Uterus (tissue), 4 donors: Measurements from ENCODE around the gene SLC16A6. TPM values are rescaled to one million over a fixed set of nuclear protein-coding genes. Genes with fewer than 3 reads are reported as not detected.
"Not testable (repeated sequence)": the region's sequence is repeated elsewhere in the genome, so short reads cannot be mapped to it uniquely, and the experiment has no call there.

Source experiments
- DNase-seq, 2 donors: peaks; one replicate each; pipeline ENCODE4 v3.0.0-alpha.2; 2019 to 2020
- H3K27ac ChIP-seq, 2 donors: fragments of 200-600 bp; sonication (generic); 1 replicate in 1 of 2; 2 replicates in 1 of 2; pipeline ENCODE4 v1.5.1; 2016 to 2018
- H3K27me3 ChIP-seq, 2 donors: fragments of 200-600 bp; sonication (generic); one replicate each; pipeline ENCODE4 v1.5.1; 2018 to 2019; ENCODE audit warnings: control low read depth in 1 of 2
- H3K36me3 ChIP-seq, 2 donors: fragments of 200-600 bp; sonication (generic); one replicate each; pipeline ENCODE4 v1.5.1; 2019; ENCODE audit warnings: control low read depth in 1 of 2
- H3K4me1 ChIP-seq, 2 donors: fragments of 200-600 bp; sonication (generic); one replicate each; pipeline ENCODE4 v1.5.1; 2018 to 2019; ENCODE audit warnings: control low read depth in 1 of 2
- H3K4me3 ChIP-seq, 2 donors: fragments of 200-600 bp; sonication (generic); 1 replicate in 1 of 2; 2 replicates in 1 of 2; pipeline ENCODE4 v1.5.1; 2018 to 2019; ENCODE audit warnings: mild to moderate bottlenecking in 1 of 2
- H3K9me3 ChIP-seq, 2 donors: fragments of 200-600 bp; sonication (generic); one replicate each; pipeline ENCODE4 v1.5.1; 2019; ENCODE audit warnings: control low read depth in 1 of 2
- POLR2A ChIP-seq, 2 donors: fragments of 450-650 bp; IDR thresholded peaks; one replicate each; pipeline ENCODE4 v1.6.1; 2016; ENCODE audit warnings: antibody characterized with exemption in 2 of 2, mild to moderate bottlenecking in 1 of 2, moderate library complexity in 1 of 2
- intact Hi-C: fragments of 100-400 bp; cut with DNase I; formaldehyde crosslinking; loops from one replicate; pipeline ENCODE4 v1.15.1; 2023; ENCODE audit warnings: low total_unique reads
- total RNA-seq, 4 donors: library from RNA; depleted of rRNA in 3 of 4; stranded (reverse); fragments of >200 nt in 3 of 4; gene quantifications; one replicate each; pipeline versions ENCODE4 v1.1.0 to v1.2.4, GENCODE V29; 2014 to 2023
- TF ChIP-seq, protein P1 (sequence below), 4 experiments: fragments of 200-600 bp in 2 of 4; fragments of 450-650 bp in 2 of 4; sonication (generic) in 2 of 4; IDR thresholded peaks; one replicate each; pipeline ENCODE4 v1.5.1; 2016 to 2019; ENCODE audit warnings: antibody characterized with exemption in 4 of 4, mild to moderate bottlenecking in 2 of 4, moderate library complexity in 1 of 4
- donor health status: DM: yes; HTN: yes; CAD: no.

SLC16A6 gene
- total RNA-seq, 4 donors from 2014 or later = 0.35 to 1.5 (median 1.0) TPM; not detected in 1

DNA sequence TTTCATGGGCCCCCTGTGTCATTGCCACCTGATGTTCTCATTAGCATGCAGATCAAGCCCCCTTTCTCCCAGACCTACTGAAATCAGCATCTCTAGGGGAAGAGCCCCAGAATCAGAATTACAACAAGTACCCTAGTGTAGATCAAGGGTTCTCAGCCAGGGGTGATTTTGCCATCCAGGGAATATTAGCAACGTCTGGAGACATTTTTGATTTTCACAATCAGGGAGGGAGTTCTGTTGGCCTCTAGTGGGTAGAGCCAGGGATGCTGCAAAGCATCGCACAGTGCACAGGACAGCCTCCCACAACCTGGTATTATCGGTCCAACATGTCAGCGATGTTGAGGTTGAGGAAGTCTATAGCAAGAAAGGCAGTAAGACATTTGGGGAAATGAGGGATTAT is 35.8 kb downstream of the SLC16A6 start:
- no peak overlapping the region for H3K4me3 ChIP-seq
- H3K36me3 ChIP-seq = no peaks in the 10 kb centered on the region
- no peak overlapping the region for H3K27ac ChIP-seq
- DNase-seq = no peak
- intact Hi-C loops = no loop called here
- no peaks in the 10 kb centered on the region for H3K27me3 ChIP-seq
- H3K4me1 ChIP-seq = no peaks in the 10 kb centered on the region
- TF ChIP-seq, protein P1, sequence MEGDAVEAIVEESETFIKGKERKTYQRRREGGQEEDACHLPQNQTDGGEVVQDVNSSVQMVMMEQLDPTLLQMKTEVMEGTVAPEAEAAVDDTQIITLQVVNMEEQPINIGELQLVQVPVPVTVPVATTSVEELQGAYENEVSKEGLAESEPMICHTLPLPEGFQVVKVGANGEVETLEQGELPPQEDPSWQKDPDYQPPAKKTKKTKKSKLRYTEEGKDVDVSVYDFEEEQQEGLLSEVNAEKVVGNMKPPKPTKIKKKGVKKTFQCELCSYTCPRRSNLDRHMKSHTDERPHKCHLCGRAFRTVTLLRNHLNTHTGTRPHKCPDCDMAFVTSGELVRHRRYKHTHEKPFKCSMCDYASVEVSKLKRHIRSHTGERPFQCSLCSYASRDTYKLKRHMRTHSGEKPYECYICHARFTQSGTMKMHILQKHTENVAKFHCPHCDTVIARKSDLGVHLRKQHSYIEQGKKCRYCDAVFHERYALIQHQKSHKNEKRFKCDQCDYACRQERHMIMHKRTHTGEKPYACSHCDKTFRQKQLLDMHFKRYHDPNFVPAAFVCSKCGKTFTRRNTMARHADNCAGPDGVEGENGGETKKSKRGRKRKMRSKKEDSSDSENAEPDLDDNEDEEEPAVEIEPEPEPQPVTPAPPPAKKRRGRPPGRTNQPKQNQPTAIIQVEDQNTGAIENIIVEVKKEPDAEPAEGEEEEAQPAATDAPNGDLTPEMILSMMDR (IDR thresholded peaks at IDR 0.05) = no peak
- TF ChIP-seq POLR2A (IDR thresholded peaks at IDR 0.05) = no peak
- H3K9me3 ChIP-seq = no peaks in the 10 kb centered on the region

DNA sequence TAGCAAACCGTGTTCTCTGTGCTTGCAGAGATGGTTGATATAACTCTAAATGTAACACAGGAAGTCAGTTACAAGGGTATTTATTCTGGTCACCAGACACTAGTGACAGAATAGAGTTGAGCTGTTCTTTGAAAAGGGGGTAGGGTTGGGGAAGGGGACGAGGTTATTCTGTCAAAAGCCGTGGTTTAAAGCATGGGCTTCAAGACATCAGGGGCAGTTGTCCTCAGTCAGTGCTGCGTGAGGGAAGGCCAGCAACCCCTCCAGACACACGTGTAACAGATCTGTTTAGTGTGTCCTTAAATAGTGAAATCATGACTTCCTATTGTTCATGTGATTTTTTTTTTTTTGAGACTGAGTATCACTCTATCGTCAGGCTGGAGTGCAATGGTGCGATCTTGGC is 37.5 kb downstream of the SLC16A6 start:
- H3K4me3 ChIP-seq, DNase-seq, H3K27me3 ChIP-seq, H3K27ac ChIP-seq, H3K9me3 ChIP-seq, H3K4me1 ChIP-seq, intact Hi-C loops, H3K36me3 ChIP-seq: not testable (repeated sequence)

DNA sequence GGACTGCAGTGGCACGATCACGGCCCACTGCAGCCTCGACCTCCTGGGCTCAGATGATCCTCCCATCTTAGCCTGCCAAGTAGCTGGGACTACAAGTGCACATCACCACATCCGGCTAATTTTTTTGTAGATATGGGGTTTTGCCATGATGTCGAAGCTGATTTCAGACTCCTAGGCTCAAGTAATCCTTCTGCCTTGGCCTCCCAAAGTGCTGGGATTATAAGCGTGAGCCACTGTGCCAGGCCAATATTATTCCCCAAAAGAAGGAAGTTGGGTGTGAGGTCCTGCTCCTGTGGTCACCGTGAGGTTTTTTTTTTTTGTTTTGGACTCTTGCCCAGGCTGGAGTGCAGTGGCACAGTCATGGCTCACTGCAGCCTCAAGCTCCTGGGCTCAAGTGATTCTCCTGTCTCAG is 41.6 kb downstream of the SLC16A6 start:
- peak overlapping the region; percentile 90 to 99 for H3K27ac ChIP-seq
- DNase-seq = no peak
- H3K27me3 ChIP-seq = no peaks in the 10 kb centered on the region
- no peaks in the 10 kb centered on the region for H3K9me3 ChIP-seq
- H3K4me3 ChIP-seq = no peak overlapping the region
- no peaks in the 10 kb centered on the region for H3K36me3 ChIP-seq
- intact Hi-C loops = no loop called here
- no peak for TF ChIP-seq POLR2A (IDR thresholded peaks at IDR 0.05)
- TF ChIP-seq, protein P1 (IDR thresholded peaks at IDR 0.05) = no peak
- no peaks in the 10 kb centered on the region for H3K4me1 ChIP-seq

DNA sequence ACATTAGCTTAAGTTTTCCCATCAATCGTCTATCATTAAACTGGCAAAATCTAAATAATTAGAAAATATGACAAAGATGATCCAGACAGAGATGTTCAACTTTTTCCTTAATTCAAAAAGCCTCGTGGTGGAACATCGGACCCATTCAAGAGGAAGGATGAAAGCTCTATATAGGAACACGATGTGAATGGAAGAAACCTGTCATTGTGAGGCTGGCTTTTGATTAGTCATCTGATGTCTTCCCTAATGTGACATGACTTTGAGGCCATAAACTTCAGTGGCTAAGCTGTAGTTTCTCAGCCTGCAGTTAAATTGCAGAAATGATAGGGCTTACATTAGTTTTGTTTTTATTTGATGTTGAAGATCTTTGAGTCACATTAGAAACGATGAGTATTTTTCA is 42.0 kb downstream of the SLC16A6 start:
- DNase-seq = no peak
- Histone ChIP-seq H3K27ac (peak overlapping the region; percentile 90 to 99), H3K27me3 (no peaks in the 10 kb centered on the region), H3K36me3 (no peaks in the 10 kb centered on the region), H3K9me3 (no peaks in the 10 kb centered on the region), H3K4me1 (no peaks in the 10 kb centered on the region), H3K4me3 (peak overlapping the region in 1 of 2 donors; percentile 66)
- TF ChIP-seq, protein P1 (IDR thresholded peaks at IDR 0.05) = no peak
- no peak for TF ChIP-seq POLR2A (IDR thresholded peaks at IDR 0.05)
- intact Hi-C loops = no loop called here

DNA sequence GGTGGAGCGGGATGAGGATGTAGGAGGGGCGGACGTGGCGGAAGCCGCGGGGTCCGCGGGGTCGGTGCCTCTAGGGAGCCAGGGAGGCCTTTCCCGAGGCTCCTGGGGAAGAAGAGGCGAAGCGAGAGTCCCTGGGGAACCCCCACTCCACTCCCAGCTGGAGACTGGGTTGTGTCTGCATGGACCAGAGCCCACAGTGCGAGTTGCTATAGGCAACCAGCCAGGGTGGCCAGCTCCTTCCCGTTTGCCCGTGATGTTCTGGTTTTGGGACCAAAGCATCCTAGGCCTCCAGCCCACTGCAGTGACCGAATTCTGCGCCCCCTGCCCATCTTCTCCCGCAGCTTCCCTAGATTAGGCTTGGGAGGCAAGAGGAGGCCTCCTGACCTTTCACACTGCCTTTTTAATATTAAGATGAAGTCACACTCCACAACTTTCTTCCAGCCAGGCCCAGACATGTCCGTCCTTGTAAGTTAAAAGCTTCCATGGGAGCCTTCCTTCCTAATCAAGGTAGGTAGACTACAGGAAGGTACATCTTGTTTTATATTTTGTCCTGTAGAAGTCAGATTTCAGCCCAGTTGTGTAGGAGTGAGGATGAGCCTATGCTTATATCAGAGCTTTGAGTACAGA is 42.6 kb downstream of the SLC16A6 start:
- intact Hi-C loops = no loop called here
- DNase-seq = peak; percentile 77 to 82

More for the DNA sequence above, 42.6 kb downstream of the SLC16A6 start:
- H3K4me1 ChIP-seq = no peaks in the 10 kb centered on the region
- no peaks in the 10 kb centered on the region for H3K27me3 ChIP-seq
- peak overlapping the region; percentile 90 to 99 for H3K27ac ChIP-seq
- no peaks in the 10 kb centered on the region for H3K9me3 ChIP-seq
- TF ChIP-seq POLR2A (IDR thresholded peaks at IDR 0.05) = no peak
- TF ChIP-seq, protein P1 (IDR thresholded peaks at IDR 0.05) = no peak
- H3K4me3 ChIP-seq = peak overlapping the region; percentile 66 to 95
- no peaks in the 10 kb centered on the region for H3K36me3 ChIP-seq
